ENCODE data around the gene GPR180.
A peak's percentile ranks its signal among the peaks of the same experiment; 100 is the strongest.

Gene GPR180

GRCh38 chr13:94657167-94657566, 55.5 kb downstream of the GPR180 start:
- no peak for TF ChIP-seq CTCF (IDR thresholded peaks at IDR 0.05; ENCODE audit: low read depth, low read length, missing control alignments)
- in situ Hi-C loops (cut with HindIII; ENCODE audit: low sequenced_read_pairs), result no loop called here
- no peak for DNase-seq (ENCODE audit: low read depth)
- no peak overlapping the region for H3K4me3 ChIP-seq (ENCODE audit: low read depth, low read length)

GRCh38 chr13:94658926-94659597, 57.4 kb downstream of the GPR180 start:
- H3K4me3 ChIP-seq (ENCODE audit: low read depth, low read length), result no peak overlapping the region
- no peak for DNase-seq (ENCODE audit: low read depth)
- TF ChIP-seq CTCF (IDR thresholded peaks at IDR 0.05; ENCODE audit: low read depth, low read length, missing control alignments), result peak; percentile 12
- in situ Hi-C loops (cut with HindIII; ENCODE audit: low sequenced_read_pairs), result no loop called here

GRCh38 chr13:94659598-94659946, 57.9 kb downstream of the GPR180 start:
- no peak overlapping the region for H3K4me3 ChIP-seq (ENCODE audit: low read depth, low read length)
- no peak for DNase-seq (ENCODE audit: low read depth)
- in situ Hi-C loops (cut with HindIII; ENCODE audit: low sequenced_read_pairs), result no loop called here
- TF ChIP-seq CTCF (IDR thresholded peaks at IDR 0.05; ENCODE audit: low read depth, low read length, missing control alignments), result no peak

- TF ChIP-seq CTCF (IDR thresholded peaks at IDR 0.05; ENCODE audit: low read depth, low read length, missing control alignments), result peak; percentile 49
Measured at GRCh38 chr13:94660695-94661326, 59.2 kb downstream of the GPR180 start.

GRCh38 chr13:94661406-94661805, 59.7 kb downstream of the GPR180 start:
- DNase-seq (ENCODE audit: low read depth), result no peak
- in situ Hi-C loops (cut with HindIII; ENCODE audit: low sequenced_read_pairs), result no loop called here
- no peak for TF ChIP-seq CTCF (IDR thresholded peaks at IDR 0.05; ENCODE audit: low read depth, low read length, missing control alignments)
- no peak overlapping the region for H3K4me3 ChIP-seq (ENCODE audit: low read depth, low read length)

More at GRCh38 chr13:94660695-94661326, 59.2 kb downstream of the GPR180 start:
- in situ Hi-C loops (cut with HindIII; ENCODE audit: low sequenced_read_pairs), result no loop called here
- H3K4me3 ChIP-seq (ENCODE audit: low read depth, low read length), result no peak overlapping the region
- DNase-seq (ENCODE audit: low read depth), result peak; percentile 12

GRCh38 chr13:94662274-94662945, 60.8 kb downstream of the GPR180 start:
- H3K4me3 ChIP-seq (ENCODE audit: low read depth, low read length), result no peak overlapping the region
- TF ChIP-seq CTCF (IDR thresholded peaks at IDR 0.05; ENCODE audit: low read depth, low read length, missing control alignments), result no peak
- no peak for DNase-seq (ENCODE audit: low read depth)
- in situ Hi-C loops (cut with HindIII; ENCODE audit: low sequenced_read_pairs), result no loop called here

All from astrocyte of the cerebellum (primary cell).